SK-N-SH (cell line): Measurements from ENCODE around the gene NFATC2IP. TPM values are rescaled to one million over a fixed set of nuclear protein-coding genes. Genes with fewer than 3 reads are reported as not detected.

Experiments used
- CTCF ChIA-PET: fragments of 300-600, 350-600 bp; formaldehyde crosslinking; extraction: SDS; loops from one replicate; lab custom pipeline; 2021; lab: Yijun Ruan, JAX
- POLR2A ChIA-PET: fragments of 350-600 bp; sonication (Branson Sonifier 250); formaldehyde crosslinking; extraction: SDS; loops from one replicate; lab custom pipeline; 2020; ENCODE audit warnings: antibody characterized with exemption, inconsistent platforms; lab: Yijun Ruan, JAX
- DNase-seq: peaks from one replicate; pipeline ENCODE4 v3.0.0; 2012
- H2AFZ ChIP-seq: fragments of 200-600 bp; sonication (generic); 2 replicates; pipeline ENCODE4 v1.8.1; 2016; ENCODE audit warnings: antibody characterized with exemption, mild to moderate bottlenecking, low read depth
- H3F3A ChIP-seq: fragments of 200-600 bp; sonication (generic); replicated peaks from 2 replicates; pipeline ENCODE3; 2016; ENCODE audit warnings: antibody characterized with exemption, mild to moderate bottlenecking; ENCODE audit not compliant: insufficient read depth
- H3K27ac ChIP-seq, 2 experiments: fragments of 200-500 bp in 1 of 2; fragments of 200-600 bp in 1 of 2; sonication (Bioruptor generic) in 1 of 2; sonication (generic), shearing (Covaris generic) in 1 of 2; 2 replicates each; pipeline versions ENCODE4 v1.5.1 to v1.6.1; 2014 to 2016; ENCODE audit warnings: low read depth in 2 of 2, inconsistent platforms in 1 of 2, low read length in 1 of 2, mild to moderate bottlenecking in 1 of 2, mixed read lengths in 1 of 2
- H3K27me3 ChIP-seq: fragments of 200-600 bp; sonication (generic), shearing (Covaris generic); 2 replicates; pipeline ENCODE4 v1.6.1; 2016; ENCODE audit warnings: mixed run types; ENCODE audit not compliant: insufficient read depth
- H3K36me3 ChIP-seq, 2 experiments: fragments of 200-500 bp in 1 of 2; fragments of 200-600 bp in 1 of 2; sonication (Bioruptor generic) in 1 of 2; sonication (generic) in 1 of 2; replicated peaks in 1 of 2; 2 replicates each; pipeline versions ENCODE3 to v1.5.1; 2014 to 2016; ENCODE audit warnings: low read length in 1 of 2, mild to moderate bottlenecking in 1 of 2; ENCODE audit not compliant: insufficient read depth in 2 of 2, control insufficient read depth in 1 of 2
- H3K4me1 ChIP-seq, 2 experiments: fragments of 200-500 bp in 1 of 2; fragments of 200-600 bp in 1 of 2; sonication (Bioruptor generic) in 1 of 2; sonication (generic), shearing (Covaris generic) in 1 of 2; 2 replicates each; pipeline versions ENCODE4 v1.5.1 to v1.6.1; 2014 to 2016; ENCODE audit warnings: low read depth in 1 of 2, low read length in 1 of 2, mixed run types in 1 of 2; ENCODE audit not compliant: insufficient read depth in 2 of 2, control insufficient read depth in 1 of 2
- H3K4me2 ChIP-seq: fragments of 200-600 bp; sonication (generic), shearing (Covaris generic); 2 replicates; pipeline ENCODE4 v1.6.1; 2017; ENCODE audit warnings: mixed run types
- H3K4me3 ChIP-seq, 2 experiments: fragments of 200-500 bp in 1 of 2; fragments of 200-600 bp in 1 of 2; sonication (Bioruptor generic) in 1 of 2; sonication (generic), shearing (Covaris generic) in 1 of 2; 2 replicates each; pipeline versions ENCODE4 v1.5.1 to v1.8.1; 2014 to 2016; ENCODE audit warnings: low read depth in 2 of 2, inconsistent platforms in 1 of 2, low read length in 1 of 2, mild to moderate bottlenecking in 1 of 2, mixed read lengths in 1 of 2, moderate library complexity in 1 of 2
- H3K79me2 ChIP-seq: fragments of 200-600 bp; sonication (generic); 2 replicates; pipeline ENCODE4 v1.8.1; 2017; ENCODE audit warnings: mild to moderate bottlenecking; ENCODE audit not compliant: insufficient read depth
- H3K9ac ChIP-seq: fragments of 200-600 bp; sonication (generic); 2 replicates; pipeline ENCODE4 v1.6.1; 2017; ENCODE audit warnings: mixed run types
- H3K9me2 ChIP-seq: fragments of 200-600 bp; sonication (generic); 2 replicates; pipeline ENCODE4 v1.6.1; 2017; ENCODE audit warnings: mixed run types
- H3K9me3 ChIP-seq: fragments of 200-600 bp; sonication (generic); 2 replicates; pipeline ENCODE4 v1.6.1; 2017; ENCODE audit warnings: mixed run types, mild to moderate bottlenecking, moderate library complexity
- H4K20me1 ChIP-seq: fragments of 200-600 bp; sonication (generic); 2 replicates; pipeline ENCODE4 v1.6.1; 2017; ENCODE audit warnings: mild to moderate bottlenecking, mixed run types; ENCODE audit not compliant: insufficient read depth
- CHD2 ChIP-seq: fragments of 150-350 bp; IDR thresholded peaks from 2 replicates; pipeline ENCODE4 v1.6.1; 2018; ENCODE audit warnings: low read length; ENCODE audit not compliant: partially characterized antibody
- CTCF ChIP-seq: fragments of 200-600 bp; sonication (generic); IDR thresholded peaks from 2 replicates; pipeline ENCODE4 v1.6.1; 2017; ENCODE audit warnings: antibody characterized with exemption, mild to moderate bottlenecking, moderate library complexity
- ELF1 ChIP-seq: IDR thresholded peaks from 2 replicates; pipeline ENCODE4 v1.4.0; 2012
- EP300 ChIP-seq, 2 experiments: IDR thresholded peaks; 2 replicates each; pipeline versions ENCODE4 v1.4.0 to v1.6.1; 2012; ENCODE audit warnings: borderline replicate concordance in 1 of 2, low read depth in 1 of 2, low read length in 1 of 2
- FOSL2 ChIP-seq: IDR thresholded peaks from 2 replicates; pipeline ENCODE4 v1.4.0; 2012; ENCODE audit warnings: low read depth, mild to moderate bottlenecking, moderate library complexity, borderline replicate concordance
- FOXJ3 ChIP-seq: sonication (generic); formaldehyde crosslinking; IDR thresholded peaks from 2 replicates; pipeline ENCODE4 v1.5.1; 2020; ENCODE audit warnings: mild to moderate bottlenecking, missing genetic modification reagents
- FOXM1 ChIP-seq: IDR thresholded peaks from 2 replicates; pipeline ENCODE4 v1.4.0; 2012; ENCODE audit warnings: low read depth, mild to moderate bottlenecking
- GABPA ChIP-seq: IDR thresholded peaks from 2 replicates; pipeline ENCODE4 v1.4.0; 2012; ENCODE audit warnings: low read depth, mild to moderate bottlenecking
- IRF3 ChIP-seq: fragments of 150-350 bp; IDR thresholded peaks from 2 replicates; pipeline ENCODE4 v1.6.1; 2016; ENCODE audit warnings: mild to moderate bottlenecking, low read depth, low read length
- JUND ChIP-seq: IDR thresholded peaks from 2 replicates; pipeline ENCODE4 v1.4.0; 2012
- NFIC ChIP-seq: IDR thresholded peaks from 2 replicates; pipeline ENCODE4 v1.4.0; 2012; ENCODE audit warnings: borderline replicate concordance
- NRF1 ChIP-seq: IDR thresholded peaks from 2 replicates; pipeline ENCODE4 v1.6.1; 2012; ENCODE audit warnings: low read depth, mild to moderate bottlenecking, low read length
- RAD21 ChIP-seq: IDR thresholded peaks from 2 replicates; pipeline ENCODE4 v1.6.1; 2012; ENCODE audit warnings: mild to moderate bottlenecking, low read length
- RCOR1 ChIP-seq: fragments of 150-350 bp; IDR thresholded peaks from 2 replicates; pipeline ENCODE4 v1.6.1; 2017; ENCODE audit warnings: antibody characterized with exemption, low read length
- RFX5 ChIP-seq: IDR thresholded peaks from 2 replicates; pipeline ENCODE4 v1.6.1; 2012; ENCODE audit warnings: mild to moderate bottlenecking, improper control_type of control experiment, low read length
- RXRA ChIP-seq: IDR thresholded peaks from 2 replicates; pipeline ENCODE4 v1.4.0; 2012; ENCODE audit warnings: low read depth, mild to moderate bottlenecking, borderline replicate concordance
- SIN3A ChIP-seq: IDR thresholded peaks from 2 replicates; pipeline ENCODE4 v1.6.1; 2012; ENCODE audit warnings: low read depth, mild to moderate bottlenecking, low read length, moderate library complexity, borderline replicate concordance
- SMC3 ChIP-seq: IDR thresholded peaks from 2 replicates; pipeline ENCODE4 v1.6.1; 2012; ENCODE audit warnings: low read depth, low read length, improper control_type of control experiment
- TAF1 ChIP-seq: IDR thresholded peaks from 2 replicates; pipeline ENCODE4 v1.6.1; 2012; ENCODE audit warnings: low read depth, mild to moderate bottlenecking, low read length, moderate library complexity, borderline replicate concordance
- TCF12 ChIP-seq: IDR thresholded peaks from 2 replicates; pipeline ENCODE4 v1.4.0; 2012
- USF2 ChIP-seq: fragments of 150-350 bp; IDR thresholded peaks from 2 replicates; pipeline ENCODE4 v1.6.1; 2017; ENCODE audit warnings: antibody characterized with exemption, low read length, low read depth, borderline replicate concordance
- ZBTB33 ChIP-seq: IDR thresholded peaks from 2 replicates; pipeline ENCODE4 v1.4.0; 2012; ENCODE audit warnings: low read depth, borderline replicate concordance
- WGBS: methylation state at CpG from one replicate; pipeline ENCODE4 v1.1.6; 2017; ENCODE audit warnings: low lambda C conversion rate; 5-methylcytosine and 5-hydroxymethylcytosine counted together
- polyA plus RNA-seq, 3 experiments: library from polyadenylated mRNA; depleted of rRNA; stranded (reverse); fragments of >200 nt; gene quantifications; 2 replicates each; pipeline ENCODE4 v1.2.3, GENCODE V29; 2012

The NFATC2IP gene
- polyA plus RNA-seq, 1 of the 3 experiments (the other 2 are of a cell fraction), result 41.9 TPM

GRCh38 chr16:29011112-29011511, 60.4 kb downstream of the NFATC2IP start:
- Histone ChIP-seq H3K27ac (no peak overlapping the region), H3F3A (no peaks in the 10 kb centered on the region), H3K4me3 (no peak overlapping the region), H3K79me2 (no peaks in the 10 kb centered on the region), H3K36me3 (no peaks in the 10 kb centered on the region), H4K20me1 (no peaks in the 10 kb centered on the region), H3K4me1 (no peaks in the 10 kb centered on the region), H3K4me2 (no peak overlapping the region), H3K9ac (no peak overlapping the region), H3K9me3 (no peaks in the 10 kb centered on the region), H3K9me2 (no peaks in the 10 kb centered on the region), H3K27me3 (no peaks in the 10 kb centered on the region), H2AFZ (no peak overlapping the region)
- DNase-seq, result peak; percentile 42
- ChIA-PET CTCF (interaction anchor here (0.6 kb wide), 1 partner anchor 9 kb away, joined by 3 read pairs; no protein-coding TSS in a partner anchor), POLR2A (no interaction called here)
- 63% methylated on average over 5 of the region's 8 CpGs for WGBS
- no peak for TF ChIP-seq IRF3
- TF ChIP-seq FOSL2, result no peak
- TF ChIP-seq JUND, result no peak
- TF ChIP-seq NFIC, result no peak
- TF ChIP-seq SMC3, result no peak
- TF ChIP-seq GABPA, result no peak
- no peak for TF ChIP-seq NRF1
- TF ChIP-seq CTCF, result 0 out of 2 replicates have a peak, but pooled peaks have one; percentile 8
- TF ChIP-seq FOXJ3 (CRISPR knock-in tag), result no peak
- no peak for TF ChIP-seq TCF12
- TF ChIP-seq SIN3A, result no peak
- peak; percentile 6; the same call in 1 of the 2 replicates for TF ChIP-seq RAD21
- no peak for TF ChIP-seq RCOR1
- no peak for TF ChIP-seq RFX5
- TF ChIP-seq TAF1, result no peak
- no peak for TF ChIP-seq FOXM1
- no peak for TF ChIP-seq RXRA

GRCh38 chr16:29011851-29012250, 61.1 kb downstream of the NFATC2IP start:
- Histone ChIP-seq H3K9me3 (no peaks in the 10 kb centered on the region), H4K20me1 (no peaks in the 10 kb centered on the region), H3F3A (no peaks in the 10 kb centered on the region), H3K4me1 (no peaks in the 10 kb centered on the region), H3K79me2 (no peaks in the 10 kb centered on the region), H3K9ac (no peak overlapping the region), H3K27me3 (no peaks in the 10 kb centered on the region), H2AFZ (no peak overlapping the region), H3K4me2 (no peak overlapping the region), H3K27ac (no peak overlapping the region), H3K9me2 (no peaks in the 10 kb centered on the region), H3K4me3 (no peak overlapping the region), H3K36me3 (no peaks in the 10 kb centered on the region)
- WGBS, result 58% methylated on average over 4 of the region's 4 CpGs
- ChIA-PET CTCF (no interaction called here), POLR2A (no interaction called here)
- DNase-seq, result no peak
- no peak for TF ChIP-seq GABPA
- no peak for TF ChIP-seq NFIC
- no peak for TF ChIP-seq SMC3
- no peak for TF ChIP-seq TCF12
- no peak for TF ChIP-seq FOXJ3 (CRISPR knock-in tag)
- no peak for TF ChIP-seq IRF3
- TF ChIP-seq EP300 (IDR thresholded peaks at IDR 0.05; ENCODE audit: borderline replicate concordance in 1 of 2, low read depth in 1 of 2, low read length in 1 of 2), result no peak
- no peak for TF ChIP-seq ELF1
- no peak for TF ChIP-seq ZBTB33
- TF ChIP-seq JUND, result no peak
- no peak for TF ChIP-seq USF2
- TF ChIP-seq TAF1, result no peak
- no peak for TF ChIP-seq NRF1
- no peak for TF ChIP-seq CHD2
